Stomach (tissue), 9 donors: ENCODE results near the gene SLC29A1. TPM values are rescaled to one million over a fixed set of nuclear protein-coding genes. Genes with fewer than 3 reads are reported as not detected.
A peak's percentile ranks its signal among the peaks of the same experiment; 100 is the strongest.

Source experiments
- DNase-seq, 2 donors: peaks; one replicate each; pipeline versions ENCODE4 v3.0.0 to v3.0.0-alpha.2; 2013 to 2019
- H3K27ac ChIP-seq, 5 donors: fragments of 200-600 bp in 4 of 5; sonication (generic) in 4 of 5; one replicate each; pipeline ENCODE4 v1.5.1; 2013 to 2019; ENCODE audit warnings: mild to moderate bottlenecking in 1 of 5, moderate library complexity in 1 of 5
- H3K27me3 ChIP-seq, 3 donors: fragments of 200-600 bp; sonication (generic); one replicate each; pipeline ENCODE4 v1.5.1; 2017 to 2019; ENCODE audit warnings: mixed run types in 1 of 3
- H3K36me3 ChIP-seq, 4 donors: fragments of 200-600 bp; sonication (generic); 1 replicate in 3 of 4; 2 replicates in 1 of 4; pipeline ENCODE4 v1.5.1; 2016 to 2019
- H3K4me1 ChIP-seq, 4 donors: fragments of 200-600 bp; sonication (generic); one replicate each; pipeline ENCODE4 v1.5.1; 2016 to 2019
- H3K4me3 ChIP-seq, 4 donors: fragments of 200-600 bp; sonication (generic) in 3 of 4; one replicate each; pipeline ENCODE4 v1.5.1; 2016 to 2019; ENCODE audit warnings: mild to moderate bottlenecking in 1 of 4
- H3K9me3 ChIP-seq, 4 donors: fragments of 200-600 bp; sonication (generic); one replicate each; pipeline ENCODE4 v1.5.1; 2016 to 2019
- CTCF ChIP-seq, 7 experiments: fragments of 450-650 bp in 4 of 7; fragments of 200-600 bp in 3 of 7; sonication (generic) in 3 of 7; IDR thresholded peaks; one replicate each; pipeline ENCODE4 v1.5.1; 2016 to 2019; ENCODE audit warnings: antibody characterized with exemption in 7 of 7, control low read depth in 2 of 7, mild to moderate bottlenecking in 1 of 7
- EP300 ChIP-seq: sonication (generic); formaldehyde crosslinking; IDR thresholded peaks from one replicate; pipeline ENCODE4 v1.6.1; 2017; ENCODE audit warnings: antibody characterized with exemption
- POLR2A ChIP-seq, 4 donors: fragments of 450-650 bp; IDR thresholded peaks; one replicate each; pipeline ENCODE4 v1.6.1; 2016; ENCODE audit warnings: antibody characterized with exemption in 4 of 4, control low read depth in 2 of 4, mild to moderate bottlenecking in 1 of 4, moderate library complexity in 1 of 4
- POLR2AphosphoS5 ChIP-seq, 3 donors: sonication (generic); formaldehyde crosslinking; IDR thresholded peaks; one replicate each; pipeline ENCODE4 v1.6.1; 2016; ENCODE audit warnings: antibody characterized with exemption in 3 of 3
- WGBS, 5 donors: extraction: QIAGEN DNeasy Blood & Tissue Kit in 3 of 5; methylation state at CpG; one replicate each; pipeline versions ENCODE4 v1.1.5 to v1.1.7; 2013 to 2018; 5-methylcytosine and 5-hydroxymethylcytosine counted together
- intact Hi-C: fragments of 100-400 bp; cut with DNase I; formaldehyde crosslinking; loops from one replicate; pipeline ENCODE4 v1.15.1; 2023; ENCODE audit warnings: low total_unique reads
- polyA plus RNA-seq, 3 donors: library from polyadenylated mRNA; stranded (reverse); fragments of 200-250 nt; gene quantifications; one replicate each; pipeline ENCODE4 v1.2.3, GENCODE V29; 2013
- total RNA-seq, 5 donors: library from RNA; depleted of rRNA; stranded (reverse); fragments of >200 nt; gene quantifications; one replicate each; pipeline versions ENCODE4 v1.1.0 to v1.2.3, GENCODE V29; 2014 to 2016
- donor health status: healthy with polysubstance abuse.
- donor health status: Bipolar disorder and iron deficiency.
- donor health status: healthy.

Gene SLC29A1
- total and polyA plus RNA-seq, 8 donors: 22.6 to 217 (median 36.2) TPM

GRCh38 chr6:44238687-44239350 is 15.4 kb downstream of the SLC29A1 start:
- TF ChIP-seq POLR2AphosphoS5 (IDR thresholded peaks at IDR 0.05) (no peak), POLR2A (IDR thresholded peaks at IDR 0.05) (no peak), CTCF (IDR thresholded peaks at IDR 0.05) (no peak), EP300 (no peak)
- Histone ChIP-seq H3K9me3 (no peaks in the 10 kb centered on the region), H3K27me3 (no peaks in the 10 kb centered on the region), H3K4me3 (no peak overlapping the region), H3K27ac (peak overlapping the region in 4 of 5 donors; percentile 96 to 99 (median 97)), H3K4me1 (peaks cover 35 to 49% (median 41%) of the 10 kb centered on the region in 4 donors), H3K36me3 (no peaks in the 10 kb centered on the region)
- no peak for DNase-seq
- 81 to 87% (median 85%) methylated on average over 7 of the region's 7 CpGs for WGBS, 5 donors
- intact Hi-C loops: loop anchor here (10.0 kb wide), 1 partner anchor 64 kb away; no protein-coding TSS in a partner anchor

DNA sequence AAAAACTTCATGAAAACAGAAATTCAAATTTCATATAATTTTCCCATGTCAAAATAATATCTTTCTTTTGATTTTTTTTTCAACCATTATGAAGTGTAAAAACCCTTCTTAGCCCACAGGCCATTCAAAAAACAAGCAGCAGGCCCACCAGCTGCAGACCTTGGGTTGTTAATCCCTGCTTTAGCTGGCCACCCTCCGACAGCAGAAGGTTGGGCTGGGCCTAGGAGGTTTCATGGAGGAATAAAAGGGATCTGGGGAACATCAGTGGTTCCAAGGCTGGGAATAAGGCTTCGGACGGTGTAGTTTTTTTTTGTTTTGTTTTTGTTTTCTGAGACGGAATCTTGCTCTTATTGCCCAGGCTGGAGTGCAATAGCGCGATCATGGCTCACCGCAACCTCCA is 19.9 kb downstream of the SLC29A1 start:
- Histone ChIP-seq H3K4me1 (peaks cover 8 to 20% (median 14%) of the 10 kb centered on the region in 4 donors), H3K27me3 (no peaks in the 10 kb centered on the region), H3K27ac (no peak overlapping the region), H3K36me3 (no peaks in the 10 kb centered on the region), H3K4me3 (no peak overlapping the region), H3K9me3 (no peaks in the 10 kb centered on the region)
- WGBS, 5 donors: 80 to 95% (median 91%) methylated on average over 7 of the region's 7 CpGs
- TF ChIP-seq CTCF (IDR thresholded peaks at IDR 0.05): no peak
- TF ChIP-seq POLR2A (IDR thresholded peaks at IDR 0.05): no peak
- TF ChIP-seq POLR2AphosphoS5 (IDR thresholded peaks at IDR 0.05): no peak
- no peak for TF ChIP-seq EP300
- no peak for DNase-seq
- intact Hi-C loops: no loop called here

DNA sequence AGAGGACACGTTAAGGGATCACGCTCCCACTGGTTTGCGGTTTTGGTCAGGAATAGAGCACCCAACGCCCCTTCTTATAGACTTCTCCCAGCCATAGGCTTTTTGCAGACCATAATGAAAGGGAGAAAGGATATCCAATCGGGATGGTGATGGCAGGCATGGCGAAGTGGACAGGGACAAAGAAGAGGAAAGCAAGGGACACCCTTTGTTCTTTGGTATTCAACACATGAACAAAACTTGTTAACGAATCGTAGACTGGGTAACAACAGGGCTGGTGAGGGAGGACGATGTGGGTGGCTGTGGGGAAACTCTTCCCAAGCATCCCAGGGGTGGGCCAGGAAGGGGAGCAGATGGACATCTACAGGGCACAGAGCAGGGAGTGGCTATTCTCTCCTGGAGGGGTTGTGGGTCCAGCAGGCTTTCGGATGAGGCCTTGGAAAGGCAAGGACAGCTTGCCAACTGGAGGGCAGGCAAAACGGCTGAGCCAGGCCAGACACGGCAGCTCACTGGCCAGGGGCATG is 22.1 kb downstream of the SLC29A1 start:
- intact Hi-C loops: no loop called here
- H3K4me3 ChIP-seq: peak overlapping the region; percentile 70 to 99 (median 92)
- WGBS, 5 donors: 64 to 71% (median 69%) methylated on average over 12 of the region's 12 CpGs
- DNase-seq: no peak
- H3K27ac ChIP-seq: peak overlapping the region; percentile 94 to 99 (median 98)
- H3K27me3 ChIP-seq: no peaks in the 10 kb centered on the region
- peaks cover 16 to 20% (median 19%) of the 10 kb centered on the region in 4 donors for H3K36me3 ChIP-seq
- H3K9me3 ChIP-seq: no peaks in the 10 kb centered on the region
- peaks cover 26 to 38% (median 33%) of the 10 kb centered on the region in 4 donors for H3K4me1 ChIP-seq
- TF ChIP-seq CTCF (IDR thresholded peaks at IDR 0.05) (no peak), EP300 (no peak), POLR2AphosphoS5 (IDR thresholded peaks at IDR 0.05) (no peak), POLR2A (IDR thresholded peaks at IDR 0.05) (no peak)

GRCh38 chr6:44245912-44246662 is 22.7 kb downstream of the SLC29A1 start:
- Histone ChIP-seq H3K27me3 (no peaks in the 10 kb centered on the region), H3K36me3 (peaks cover 23 to 27% (median 26%) of the 10 kb centered on the region in 4 donors), H3K27ac (peak overlapping the region; percentile 94 to 99 (median 98)), H3K4me1 (peaks cover 26 to 44% (median 37%) of the 10 kb centered on the region in 4 donors), H3K9me3 (no peaks in the 10 kb centered on the region), H3K4me3 (peak overlapping the region; percentile 70 to 99 (median 92))
- DNase-seq: peak; percentile 90 to 97
- WGBS, 5 donors: 0 to 1% (median 1%) methylated on average over 38 to 62 of the region's 62 CpGs
- TF ChIP-seq POLR2A (IDR thresholded peaks at IDR 0.05): no peak
- TF ChIP-seq EP300: no peak
- peak in 1 of 7 experiments; percentile 13 for TF ChIP-seq CTCF (IDR thresholded peaks at IDR 0.05)
- TF ChIP-seq POLR2AphosphoS5 (IDR thresholded peaks at IDR 0.05): peak; percentile 31 to 76 (median 62)
- intact Hi-C loops: no loop called here
